Hematopoietic multipotent progenitor cell treated with erythropoietin and hydrocortisone succinate and interleukin-3 and kit ligand, for 17 days (in vitro differentiated cells): ENCODE measurements around the gene LRCH4.
"Not testable (repeated sequence)": the region's sequence is repeated elsewhere in the genome, so short reads cannot be mapped to it uniquely, and the experiment has no call there.

Experiments used
- DNase-seq: peaks from one replicate; pipeline ENCODE4 v3.0.0-alpha.2; 2015; ENCODE audit warnings: low spot score

LRCH4 gene

DNA sequence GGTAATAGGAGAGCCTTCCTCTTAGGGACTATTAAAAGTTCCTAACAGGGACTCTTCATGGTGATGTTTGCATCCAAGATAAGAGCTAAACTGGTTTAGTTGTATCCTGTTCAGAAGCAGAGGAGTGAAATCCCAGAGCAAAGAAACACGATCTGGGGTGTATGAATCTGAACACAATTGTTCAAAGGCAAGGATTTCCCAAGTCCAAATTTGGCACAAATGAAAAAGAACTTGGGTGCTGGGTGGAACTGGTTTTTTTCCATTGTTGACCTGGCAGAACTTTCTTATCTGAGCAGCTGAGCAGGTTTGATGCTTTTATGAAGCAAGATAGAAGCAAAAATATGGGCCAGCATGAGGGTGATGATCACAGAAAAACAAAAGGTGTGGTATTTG, 41.0 kb downstream of the LRCH4 start:
- DNase-seq: no peak

DNA sequence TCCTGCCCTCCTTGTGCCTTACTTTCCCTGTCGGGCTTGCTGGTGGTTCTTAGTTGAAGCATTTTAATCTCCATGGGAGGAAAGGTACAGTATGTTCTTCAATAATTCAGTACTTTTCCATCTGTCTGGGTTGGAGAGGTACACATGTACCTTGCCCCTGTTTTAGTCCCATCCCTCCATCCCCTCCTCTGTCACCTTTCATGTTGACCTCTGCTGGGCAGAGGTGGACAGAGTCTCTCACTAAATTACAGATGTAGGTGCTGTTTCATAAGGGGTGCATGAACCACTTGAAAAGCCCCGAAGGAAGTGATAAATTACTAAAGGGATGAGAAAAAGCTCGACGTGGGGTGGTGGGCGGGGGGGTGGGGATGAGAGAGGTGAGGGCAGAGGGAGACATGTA, 41.5 kb downstream of the LRCH4 start:
- DNase-seq: no peak

DNA sequence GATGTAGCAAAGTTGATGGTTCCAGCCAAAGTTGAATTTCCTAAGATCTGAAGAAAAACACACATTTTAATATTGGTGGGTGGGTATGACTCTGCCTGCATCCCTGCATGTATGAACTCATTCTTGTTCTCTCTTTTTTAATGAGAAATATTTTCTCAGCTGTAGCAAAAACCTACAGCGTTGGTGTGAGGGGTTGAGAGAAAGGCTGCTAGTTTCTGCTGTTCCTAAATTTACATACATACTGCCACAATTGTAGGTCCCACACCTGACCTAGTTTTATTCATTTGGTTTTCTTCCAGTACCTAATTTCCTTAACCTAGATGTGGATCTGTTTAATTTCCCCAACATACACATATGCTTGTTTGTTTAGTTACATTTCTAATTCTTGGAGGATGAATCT, 42.3 kb downstream of the LRCH4 start:
- DNase-seq: no peak

DNA sequence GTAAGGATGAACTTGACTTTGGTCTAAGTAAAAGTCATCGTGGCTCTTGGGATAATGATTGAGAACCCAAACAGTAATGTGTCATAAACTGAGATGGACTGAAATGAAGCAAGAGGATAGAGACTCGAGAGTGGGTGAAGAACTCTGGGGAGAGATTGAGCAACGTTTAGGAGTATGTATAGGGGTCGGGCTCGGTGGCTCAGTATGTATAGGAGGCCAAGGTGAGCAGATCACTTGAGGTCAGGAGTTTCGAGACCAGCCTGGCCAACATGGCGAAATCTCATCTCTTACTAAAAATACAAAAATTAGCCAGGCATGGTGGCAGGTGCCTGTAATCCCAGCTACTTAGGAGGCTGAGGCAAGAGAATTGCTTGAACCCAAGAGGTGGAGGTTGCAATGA, 44.6 kb downstream of the LRCH4 start:
- not testable (repeated sequence) for DNase-seq

DNA sequence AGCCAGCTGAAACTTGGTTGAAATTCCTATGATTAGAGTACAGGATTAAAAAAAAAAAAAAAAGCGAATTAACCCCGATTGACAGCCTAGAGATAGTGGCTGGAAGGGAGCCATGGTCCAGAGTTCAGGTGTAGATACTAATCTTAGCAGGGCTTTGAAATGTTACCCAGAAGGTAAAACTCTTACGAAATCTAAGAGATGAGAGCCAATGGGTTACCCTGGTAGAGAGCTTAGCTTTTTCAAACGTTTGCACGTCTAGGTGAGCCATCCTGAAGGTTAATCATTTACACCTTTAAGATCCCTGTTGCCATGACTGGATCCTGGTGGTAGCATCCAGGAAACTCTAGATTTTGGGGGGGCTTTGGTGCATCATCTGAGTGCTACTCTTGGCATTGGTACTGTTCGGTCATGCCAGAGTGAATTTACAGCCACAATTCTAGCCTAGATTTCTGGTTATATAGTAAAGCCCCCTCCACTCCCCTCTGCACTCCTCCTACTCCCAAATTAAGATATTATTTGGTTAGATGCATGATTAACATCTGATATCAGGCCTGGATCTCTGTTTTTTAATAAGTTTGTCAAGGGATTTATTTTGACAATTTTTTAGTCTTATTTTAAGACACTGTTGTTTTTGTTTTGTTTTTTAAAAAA, 45.7 kb downstream of the LRCH4 start:
- no peak for DNase-seq

DNA sequence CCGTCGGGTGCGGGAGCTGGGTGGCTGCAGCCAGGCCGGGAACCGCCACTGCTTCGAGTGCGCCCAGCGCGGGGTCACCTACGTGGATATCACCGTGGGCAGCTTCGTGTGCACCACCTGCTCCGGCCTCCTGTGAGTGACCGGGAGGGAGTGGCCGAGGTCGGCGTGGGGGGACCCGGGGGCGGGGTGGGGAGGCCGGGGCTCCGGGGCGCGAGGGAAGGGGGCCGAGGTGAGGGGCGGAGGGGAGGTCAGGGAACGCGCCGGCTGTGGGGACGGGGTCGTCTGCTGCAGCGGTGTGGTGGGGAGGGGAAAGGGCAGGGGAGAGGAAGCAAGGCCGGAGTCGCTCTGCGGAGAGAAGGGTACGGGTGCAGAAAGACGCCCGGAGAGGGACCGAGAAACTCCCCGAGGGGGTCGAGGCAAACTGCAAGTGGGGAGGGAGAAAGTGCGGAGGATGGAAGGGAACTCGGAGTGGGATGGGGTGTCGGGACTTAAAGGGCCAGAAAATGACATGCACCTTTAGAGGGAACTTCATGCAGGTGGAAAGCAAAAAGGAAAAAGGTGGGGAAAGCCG, 46.4 kb downstream of the LRCH4 start:
- DNase-seq: no peak

DNA sequence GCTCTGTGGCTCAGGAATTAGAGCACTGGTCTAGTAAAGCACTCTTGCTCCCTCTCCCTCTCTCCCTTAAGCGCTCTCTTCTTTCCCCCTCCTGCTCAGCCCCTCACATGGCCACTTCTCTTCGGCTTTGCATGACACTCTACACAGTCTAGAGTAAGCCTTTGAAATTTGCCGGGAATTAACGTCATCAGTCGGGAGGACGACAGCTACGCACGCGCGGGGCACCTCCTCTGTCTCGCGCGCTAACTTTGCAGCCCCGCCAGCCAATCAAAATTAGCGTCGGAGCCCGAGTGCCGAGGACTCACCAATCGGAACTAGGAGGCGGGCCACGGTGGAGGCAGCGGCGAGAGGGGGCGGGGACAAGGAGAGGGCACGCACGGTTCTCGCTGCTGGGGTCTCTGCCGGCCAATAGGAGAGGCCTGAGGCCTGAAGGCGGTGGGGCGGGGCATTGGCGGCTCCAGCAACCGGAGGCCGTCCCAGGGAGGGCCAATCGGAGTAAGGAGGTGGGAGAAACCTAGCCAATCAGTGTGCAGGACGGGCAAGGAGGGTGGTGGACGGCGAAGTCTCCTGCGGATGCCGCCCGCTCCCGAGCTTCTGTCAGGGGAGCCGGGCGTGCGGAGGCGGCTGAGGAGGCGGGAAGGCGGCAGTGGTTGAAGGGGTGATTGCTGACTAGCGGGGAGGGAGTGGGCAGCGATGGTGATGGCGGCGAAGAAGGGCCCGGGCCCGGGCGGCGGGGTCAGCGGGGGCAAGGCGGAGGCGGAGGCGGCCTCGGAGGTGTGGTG, 47.1 kb downstream of the LRCH4 start, which contains the start of gene AGFG2:
TSS of gene AGFG2 (plus strand) at position 550 of the 782 bp plus-strand sequence. CDS start at position 694, 144 bp downstream.
- peak; percentile 99 for DNase-seq

DNA sequence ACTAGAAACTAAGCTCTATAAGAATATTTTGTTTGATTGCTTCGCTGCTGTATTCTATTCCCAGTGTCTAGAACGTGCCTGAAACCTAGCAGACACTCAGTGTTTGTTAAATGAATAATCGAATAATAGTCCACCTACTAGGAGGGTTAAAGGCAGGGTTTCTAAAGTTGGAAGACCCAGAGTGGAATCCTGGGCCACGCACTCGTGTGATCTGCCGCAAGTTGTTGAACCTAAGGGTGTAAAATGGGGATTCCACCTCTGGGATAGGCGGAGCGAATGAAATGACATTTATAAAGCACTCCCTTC, 47.6 kb downstream of the LRCH4 start:
- DNase-seq: no peak

DNA sequence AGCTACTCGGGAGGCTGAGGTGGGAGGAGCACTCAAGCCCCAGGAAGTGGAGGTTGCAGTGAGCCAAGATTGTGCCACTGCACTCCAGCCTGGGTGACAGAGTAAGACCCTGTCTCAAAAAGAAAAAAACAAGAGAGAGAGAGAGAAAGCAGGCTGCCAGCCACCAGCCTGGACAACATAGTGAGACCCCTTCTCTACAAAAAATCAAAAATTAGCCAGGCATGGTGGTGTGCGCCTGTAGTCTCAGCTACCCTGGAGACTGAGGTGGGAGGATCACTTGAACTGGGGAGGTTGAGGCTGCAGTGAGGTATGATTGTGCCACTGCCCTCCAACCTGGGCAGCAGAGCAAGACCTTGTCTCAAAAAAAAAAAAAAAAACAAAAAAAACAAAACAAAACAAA, 49.2 kb downstream of the LRCH4 start:
- not testable (repeated sequence) for DNase-seq

DNA sequence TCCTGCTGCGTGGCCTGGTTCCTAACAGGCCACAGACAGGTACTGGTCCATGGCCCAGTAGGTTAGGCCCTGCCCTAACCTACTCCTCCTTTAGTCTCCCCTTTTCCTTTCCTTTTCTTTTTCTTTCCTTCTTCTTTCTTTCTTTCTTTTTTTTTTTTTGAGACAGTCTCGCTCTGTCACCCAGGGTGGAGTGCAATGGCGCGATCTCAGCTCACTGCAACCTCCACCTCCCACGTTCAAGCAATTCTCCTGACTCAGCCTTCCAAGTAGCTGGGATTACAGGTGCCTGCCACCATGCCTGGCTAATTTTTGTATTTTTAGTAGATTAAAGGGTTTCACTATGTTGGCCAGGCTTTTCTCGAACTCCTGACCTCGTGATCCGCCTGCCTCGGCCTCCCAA, 49.9 kb downstream of the LRCH4 start:
- not testable (repeated sequence) for DNase-seq

DNA sequence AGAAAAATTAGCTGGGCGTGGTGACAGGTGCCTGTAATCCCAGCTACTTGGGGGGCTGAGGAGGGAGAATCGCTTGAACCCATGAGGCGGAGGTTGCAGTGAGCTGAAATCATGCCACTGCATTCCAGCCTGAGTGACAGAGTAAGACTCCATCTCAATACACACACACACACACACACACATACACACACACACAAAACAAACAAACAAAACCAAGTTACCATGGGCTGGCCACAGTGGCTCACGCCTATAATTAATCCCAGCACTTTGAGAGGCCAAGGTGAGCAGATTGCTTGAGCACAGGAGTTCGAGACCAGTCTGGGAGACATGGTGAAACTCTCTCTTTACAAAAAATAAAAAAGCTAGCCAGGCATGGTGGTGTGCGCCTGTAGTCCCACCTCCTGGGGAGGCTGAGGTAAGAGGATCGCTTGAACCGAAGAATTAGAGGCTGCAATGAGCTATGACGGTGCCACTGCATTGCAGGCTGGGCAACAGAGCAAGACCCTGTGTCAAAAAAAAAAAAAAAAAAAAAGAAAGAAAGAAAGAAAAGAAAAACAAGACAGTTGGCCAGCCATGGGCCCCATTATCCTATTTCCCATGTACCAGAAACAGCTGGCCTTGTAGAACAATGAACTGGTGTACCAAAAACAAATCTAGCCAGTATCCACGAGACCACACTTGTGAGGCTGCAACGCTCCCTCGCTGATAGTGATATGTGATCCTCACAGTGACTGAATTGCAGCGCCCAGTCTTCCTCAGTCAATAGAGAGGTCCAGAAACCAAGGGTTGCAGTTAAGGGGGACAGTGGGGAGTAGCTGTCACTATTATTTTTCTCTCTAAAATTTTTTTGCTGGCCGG, 53.5 kb downstream of the LRCH4 start:
- peak; percentile 30 for DNase-seq

DNA sequence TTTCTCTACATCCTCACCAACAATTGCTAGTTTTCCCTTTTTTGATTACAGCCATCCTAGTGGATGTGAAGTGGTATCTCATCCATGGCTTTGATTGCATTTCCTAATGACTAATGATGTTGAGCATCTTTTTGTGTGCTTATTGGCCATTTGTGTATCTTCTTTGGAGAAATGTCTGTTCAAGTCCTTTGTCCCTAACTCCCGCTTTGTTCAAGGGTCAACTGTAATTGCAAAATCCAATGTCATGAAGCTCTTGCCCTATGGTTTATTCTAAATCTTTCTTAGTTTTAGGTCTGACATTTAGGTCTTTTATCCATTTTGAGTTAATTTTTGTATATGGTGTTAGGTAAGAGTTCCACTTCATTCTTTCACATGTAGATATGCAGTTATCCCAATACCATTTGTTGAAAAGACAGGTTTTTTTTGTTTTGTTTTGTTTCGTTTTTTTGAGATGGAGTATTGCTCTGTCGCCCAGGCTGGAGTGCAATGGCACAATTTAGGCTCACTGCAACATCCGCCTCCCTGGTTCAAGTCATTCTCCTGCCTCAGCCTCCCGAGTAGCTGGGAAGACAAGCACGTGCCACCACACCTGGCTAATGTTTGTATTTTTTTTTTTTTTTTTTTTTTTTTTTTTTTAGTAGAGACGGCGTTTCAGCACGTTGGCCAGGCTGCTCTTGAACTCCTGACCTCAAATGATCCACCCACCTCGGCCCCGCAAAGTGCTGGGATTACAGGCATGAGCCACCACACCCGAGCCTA, 57.6 kb downstream of the LRCH4 start:
- not testable (repeated sequence) for DNase-seq
